ENCODE measurements around the gene PPIA.

PPIA gene

DNA sequence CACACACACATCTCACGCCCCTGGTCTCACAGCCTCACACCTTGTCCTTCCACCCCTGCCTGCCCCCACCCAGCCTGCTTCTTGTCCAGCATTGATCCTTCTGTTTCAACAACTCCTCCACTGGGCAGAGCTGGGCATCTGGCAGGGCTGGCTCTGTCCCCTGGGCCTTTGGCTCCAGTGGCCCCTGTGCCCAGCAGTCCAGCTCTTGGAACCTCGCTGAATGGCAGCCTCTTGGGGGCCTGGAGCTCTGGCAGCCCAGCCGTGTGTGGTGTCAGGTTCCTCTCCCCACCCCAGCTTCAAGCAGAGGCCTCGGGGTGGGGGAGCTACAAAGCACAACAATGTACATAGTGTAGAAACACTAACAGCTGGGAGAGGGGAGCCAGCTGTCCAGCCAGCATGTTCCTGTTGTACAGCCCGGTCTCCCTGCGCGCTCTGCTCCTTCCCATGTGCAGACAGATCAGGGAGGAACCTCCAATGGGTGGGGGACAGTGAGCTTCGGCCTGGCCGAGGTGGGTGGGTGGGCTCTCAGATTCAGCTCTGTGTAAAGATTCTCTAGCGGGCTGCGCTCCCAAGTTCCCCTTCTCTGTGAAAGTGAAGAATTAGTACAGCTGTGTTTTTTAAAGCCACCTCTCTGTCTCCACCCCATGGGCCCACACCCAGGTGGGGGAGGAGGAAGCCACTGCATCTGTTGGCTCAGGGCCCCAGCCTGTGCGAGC is 28.4 kb upstream of the PPIA start:
- Histone ChIP-seq H3K79me2 (ENCODE audit: insufficient read depth, low read length) (no peaks in the 10 kb centered on the region), H2AFZ (ENCODE audit: low read depth, low read length) (no peak overlapping the region), H4K20me1 (ENCODE audit: insufficient read depth, low read length) (peaks cover 2% of the 10 kb centered on the region; the same call in 1 of the 2 replicates), H3K4me2 (ENCODE audit: insufficient read depth, low read length) (no peak overlapping the region), H3K4me1 (ENCODE audit: insufficient read depth, low read length) (no peaks in the 10 kb centered on the region), H3K4me3 (ENCODE audit: low read depth in 1 of 2, low read length in 2 of 2) (no peak overlapping the region), H3K27ac (ENCODE audit: low read length) (no peak overlapping the region), H3K9me3 (ENCODE audit: insufficient read depth, low read length, severe bottlenecking) (no peaks in the 10 kb centered on the region), H3K36me3 (ENCODE audit: insufficient read depth, low read length) (peaks cover 50% of the 10 kb centered on the region), H3K9ac (ENCODE audit: low read depth, low read length) (no peak overlapping the region), H3K27me3 (ENCODE audit: insufficient read depth, low read length, poor library complexity) (no peaks in the 10 kb centered on the region)
- ATAC-seq (ENCODE audit: insufficient read depth, low read depth) (peak; percentile 29; the same call in 1 of the 3 replicates), DNase-seq (no peak)
- TF ChIP-seq, protein P1, sequence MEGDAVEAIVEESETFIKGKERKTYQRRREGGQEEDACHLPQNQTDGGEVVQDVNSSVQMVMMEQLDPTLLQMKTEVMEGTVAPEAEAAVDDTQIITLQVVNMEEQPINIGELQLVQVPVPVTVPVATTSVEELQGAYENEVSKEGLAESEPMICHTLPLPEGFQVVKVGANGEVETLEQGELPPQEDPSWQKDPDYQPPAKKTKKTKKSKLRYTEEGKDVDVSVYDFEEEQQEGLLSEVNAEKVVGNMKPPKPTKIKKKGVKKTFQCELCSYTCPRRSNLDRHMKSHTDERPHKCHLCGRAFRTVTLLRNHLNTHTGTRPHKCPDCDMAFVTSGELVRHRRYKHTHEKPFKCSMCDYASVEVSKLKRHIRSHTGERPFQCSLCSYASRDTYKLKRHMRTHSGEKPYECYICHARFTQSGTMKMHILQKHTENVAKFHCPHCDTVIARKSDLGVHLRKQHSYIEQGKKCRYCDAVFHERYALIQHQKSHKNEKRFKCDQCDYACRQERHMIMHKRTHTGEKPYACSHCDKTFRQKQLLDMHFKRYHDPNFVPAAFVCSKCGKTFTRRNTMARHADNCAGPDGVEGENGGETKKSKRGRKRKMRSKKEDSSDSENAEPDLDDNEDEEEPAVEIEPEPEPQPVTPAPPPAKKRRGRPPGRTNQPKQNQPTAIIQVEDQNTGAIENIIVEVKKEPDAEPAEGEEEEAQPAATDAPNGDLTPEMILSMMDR (IDR thresholded peaks at IDR 0.05; ENCODE audit: borderline replicate concordance, extremely low read depth, low read length, poor library complexity, severe bottlenecking) = no peak
- no peak for TF ChIP-seq EZH2 (IDR thresholded peaks at IDR 0.05; ENCODE audit: borderline replicate concordance, low read depth, low read length, severe bottlenecking)

GRCh38 chr7:44768628-44769371 is 27.7 kb upstream of the PPIA start:
- no peak for DNase-seq
- Histone ChIP-seq H2AFZ (ENCODE audit: low read depth, low read length) (no peak overlapping the region), H4K20me1 (ENCODE audit: insufficient read depth, low read length) (peaks cover 2% of the 10 kb centered on the region; the same call in 1 of the 2 replicates), H3K27ac (ENCODE audit: low read length) (no peak overlapping the region), H3K9ac (ENCODE audit: low read depth, low read length) (no peak overlapping the region), H3K4me2 (ENCODE audit: insufficient read depth, low read length) (no peak overlapping the region), H3K4me3 (ENCODE audit: low read depth in 1 of 2, low read length in 2 of 2) (no peak overlapping the region), H3K9me3 (ENCODE audit: insufficient read depth, low read length, severe bottlenecking) (no peaks in the 10 kb centered on the region), H3K79me2 (ENCODE audit: insufficient read depth, low read length) (no peaks in the 10 kb centered on the region), H3K27me3 (ENCODE audit: insufficient read depth, low read length, poor library complexity) (no peaks in the 10 kb centered on the region), H3K36me3 (ENCODE audit: insufficient read depth, low read length) (peaks cover 44% of the 10 kb centered on the region), H3K4me1 (ENCODE audit: insufficient read depth, low read length) (no peaks in the 10 kb centered on the region)
- TF ChIP-seq EZH2 (IDR thresholded peaks at IDR 0.05; ENCODE audit: borderline replicate concordance, low read depth, low read length, severe bottlenecking) = no peak
- TF ChIP-seq, protein P1 (IDR thresholded peaks at IDR 0.05; ENCODE audit: borderline replicate concordance, extremely low read depth, low read length, poor library complexity, severe bottlenecking) = no peak
- peak; percentile 15; the same call in 1 of the 3 replicates for ATAC-seq (ENCODE audit: insufficient read depth, low read depth)

GRCh38 chr7:44769376-44769775 is 27.1 kb upstream of the PPIA start:
- DNase-seq (no peak), ATAC-seq (ENCODE audit: insufficient read depth, low read depth) (peak; percentile 15; the same call in 1 of the 3 replicates)
- no peaks in the 10 kb centered on the region for H3K9me3 ChIP-seq (ENCODE audit: insufficient read depth, low read length, severe bottlenecking)
- H3K27me3 ChIP-seq (ENCODE audit: insufficient read depth, low read length, poor library complexity) = no peaks in the 10 kb centered on the region
- TF ChIP-seq, protein P1 (IDR thresholded peaks at IDR 0.05; ENCODE audit: borderline replicate concordance, extremely low read depth, low read length, poor library complexity, severe bottlenecking) = no peak
- no peak for TF ChIP-seq EZH2 (IDR thresholded peaks at IDR 0.05; ENCODE audit: borderline replicate concordance, low read depth, low read length, severe bottlenecking)
- H3K36me3 ChIP-seq (ENCODE audit: insufficient read depth, low read length) = peaks cover 38% of the 10 kb centered on the region
- H3K4me3 ChIP-seq (ENCODE audit: low read depth in 1 of 2, low read length in 2 of 2) = no peak overlapping the region
- H3K27ac ChIP-seq (ENCODE audit: low read length) = no peak overlapping the region
- H3K4me2 ChIP-seq (ENCODE audit: insufficient read depth, low read length) = no peak overlapping the region
- H3K4me1 ChIP-seq (ENCODE audit: insufficient read depth, low read length) = no peaks in the 10 kb centered on the region
- no peak overlapping the region for H2AFZ ChIP-seq (ENCODE audit: low read depth, low read length)
- H3K9ac ChIP-seq (ENCODE audit: low read depth, low read length) = no peak overlapping the region
- H4K20me1 ChIP-seq (ENCODE audit: insufficient read depth, low read length) = peaks cover 2% of the 10 kb centered on the region; the same call in 1 of the 2 replicates
- H3K79me2 ChIP-seq (ENCODE audit: insufficient read depth, low read length) = no peaks in the 10 kb centered on the region
